HepG2 (cell line): Measurements from ENCODE around the gene SH2D3C. TPM values are rescaled to one million over a fixed set of nuclear protein-coding genes. Genes with fewer than 3 reads are reported as not detected.

Experiments
- ATAC-seq: fragments of 200-7000 bp; cut with Tn5 transposase; 3 replicates; pipeline ENCODE4 v1.9.1; 2020; ENCODE audit warnings: mild to moderate bottlenecking, moderate library complexity
- BruUV-seq: library from RNA; stranded (reverse); fragments of 400-500 nt; replicated peaks from 2 replicates; lab custom pipeline; 2021; lab: Mats Ljungman, UMichigan
- CTCF ChIA-PET: fragments of 300-600 bp; formaldehyde crosslinking; extraction: SDS; loops from one replicate; lab custom pipeline; 2021; ENCODE audit warnings: low total read pairs, inconsistent platforms, low intra/inter-chr PET ratio; lab: Yijun Ruan, JAX
- POLR2A ChIA-PET: fragments of 350-600 bp; sonication (Branson Sonifier 250); formaldehyde crosslinking; loops from one replicate; lab custom pipeline; 2020; ENCODE audit warnings: antibody characterized with exemption, inconsistent platforms; lab: Yijun Ruan, JAX
- DNase-seq: peaks from one replicate; pipeline ENCODE4 v3.0.0-alpha.2; 2015; ENCODE audit warnings: low spot score
- FAIRE-seq: peaks from 3 replicates; lab custom pipeline; 2011; peaks lifted over from hg19 to GRCh38; lab: Jason Lieb, UNC
- H2AFZ ChIP-seq: one replicate; pipeline ENCODE4 v1.6.1; 2011; ENCODE audit warnings: low read length, inconsistent platforms
- H3K27ac ChIP-seq: fragments of 300-600 bp; 3 replicates; pipeline ENCODE4 v1.8.0; 2011; ENCODE audit warnings: mixed run types, mild to moderate bottlenecking, mixed read lengths, low read length, inconsistent platforms; ENCODE audit not compliant: insufficient read depth; ENCODE audit errors: extremely low read length
- H3K27me3 ChIP-seq, 2 experiments: fragments of 200-600 bp in 1 of 2; 2 replicates in 1 of 2; 3 replicates in 1 of 2; pipeline versions ENCODE4 v1.6.0 to v1.8.0; 2011; ENCODE audit warnings: low read length in 2 of 2, mild to moderate bottlenecking in 2 of 2, moderate library complexity in 2 of 2, inconsistent platforms in 1 of 2; ENCODE audit not compliant: insufficient read depth in 2 of 2, control insufficient read depth in 1 of 2
- H3K36me3 ChIP-seq, 2 experiments: fragments of 200-600 bp in 1 of 2; replicated peaks in 1 of 2; 2 replicates in 1 of 2; 3 replicates in 1 of 2; pipeline versions ENCODE4 v1.5.1 to v1.8.0; 2011; ENCODE audit warnings: low read length in 2 of 2, inconsistent platforms in 1 of 2; ENCODE audit not compliant: insufficient read depth in 2 of 2, control insufficient read depth in 1 of 2
- H3K4me1 ChIP-seq: 2 replicates; pipeline ENCODE4 v1.5.1; 2012; ENCODE audit warnings: low read length, inconsistent platforms; ENCODE audit not compliant: insufficient read depth
- H3K4me2 ChIP-seq: 2 replicates; pipeline ENCODE4 v1.6.0; 2011; ENCODE audit warnings: low read depth, low read length, inconsistent platforms
- H3K4me3 ChIP-seq, 3 experiments: fragments of 200-600 bp in 1 of 3; sonication (generic), shearing (Covaris generic) in 1 of 3; replicated peaks in 1 of 3; 2 replicates each; pipeline ENCODE4 v1.5.1; 2011 to 2016; ENCODE audit warnings: low read length in 3 of 3, inconsistent platforms in 2 of 3, low read depth in 2 of 3, mild to moderate bottlenecking in 2 of 3, control low read depth in 1 of 3, mixed read lengths in 1 of 3; ENCODE audit not compliant: insufficient read depth in 1 of 3
- H3K79me2 ChIP-seq: one replicate; pipeline ENCODE4 v1.6.1; 2011; ENCODE audit warnings: low read length, inconsistent platforms; ENCODE audit not compliant: insufficient read depth
- H3K9ac ChIP-seq: 2 replicates; pipeline ENCODE4 v1.6.0; 2011; ENCODE audit warnings: mild to moderate bottlenecking, low read depth, low read length, inconsistent platforms; ENCODE audit not compliant: insufficient read depth
- H3K9me3 ChIP-seq: 2 replicates; pipeline ENCODE4 v1.5.1; 2012; ENCODE audit warnings: mild to moderate bottlenecking, low read length
- H4K20me1 ChIP-seq: 2 replicates; pipeline ENCODE4 v1.6.0; 2011; ENCODE audit warnings: inconsistent platforms, mild to moderate bottlenecking, low read length, moderate library complexity; ENCODE audit not compliant: insufficient read depth
- CEBPB ChIP-seq: IDR thresholded peaks from 2 replicates; pipeline ENCODE4 v1.6.1; 2011; ENCODE audit warnings: low read depth, low read length, improper control_type of control experiment, borderline replicate concordance
- HDAC2 ChIP-seq: sonication (generic); formaldehyde crosslinking; IDR thresholded peaks from 2 replicates; pipeline ENCODE4 v1.4.0; 2020; ENCODE audit warnings: missing genetic modification reagents
- HES4 ChIP-seq: sonication (generic); formaldehyde crosslinking; IDR thresholded peaks from 2 replicates; pipeline ENCODE4 v1.9.0; 2021; ENCODE audit warnings: mild to moderate bottlenecking, missing genetic modification reagents, borderline replicate concordance
- HMGA1 ChIP-seq: sonication (generic); formaldehyde crosslinking; conservative IDR thresholded peaks from 2 replicates; pipeline ENCODE4 v1.4.0; 2020; ENCODE audit warnings: missing genetic modification reagents
- KMT2B ChIP-seq: IDR thresholded peaks from 2 replicates; pipeline ENCODE4 v1.6.1; 2016; ENCODE audit warnings: missing genetic modification reagents, missing compliant biosample characterization
- MTA1 ChIP-seq: sonication (generic); formaldehyde crosslinking; IDR thresholded peaks from 2 replicates; pipeline ENCODE4 v1.4.0; 2020; ENCODE audit warnings: missing genetic modification reagents, mild to moderate bottlenecking, borderline replicate concordance
- NCOA2 ChIP-seq: sonication (generic); formaldehyde crosslinking; IDR thresholded peaks from 2 replicates; pipeline ENCODE4 v1.8.0; 2022; ENCODE audit warnings: inconsistent platforms
- PAWR ChIP-seq: sonication (generic); formaldehyde crosslinking; IDR thresholded peaks from 2 replicates; pipeline ENCODE4 v1.4.0; 2020; ENCODE audit warnings: missing genetic modification reagents, mild to moderate bottlenecking, borderline replicate concordance
- RBM22 ChIP-seq: fragments of 200-400 bp; formaldehyde crosslinking; optimal IDR thresholded peaks from 2 replicates; pipeline ENCODE3; 2017; ENCODE audit warnings: mild to moderate bottlenecking, low read length, moderate library complexity
- RERE ChIP-seq: IDR thresholded peaks from 2 replicates; pipeline ENCODE4 v1.6.1; 2016; ENCODE audit warnings: low read depth, missing genetic modification reagents, missing compliant biosample characterization
- SNAPC2 ChIP-seq: sonication (generic); formaldehyde crosslinking; IDR thresholded peaks from 2 replicates; pipeline ENCODE4 v1.8.1; 2022; ENCODE audit warnings: mild to moderate bottlenecking, missing genetic modification reagents
- SNAPC5 ChIP-seq: sonication (generic); formaldehyde crosslinking; IDR thresholded peaks from 2 replicates; pipeline ENCODE4 v1.8.1; 2023; ENCODE audit warnings: mild to moderate bottlenecking, missing genetic modification reagents, borderline replicate concordance
- THRA ChIP-seq: sonication (generic); formaldehyde crosslinking; IDR thresholded peaks from 2 replicates; pipeline ENCODE4 v1.4.0; 2020; ENCODE audit warnings: missing genetic modification reagents, borderline replicate concordance
- ZNF160 ChIP-seq: sonication (generic); formaldehyde crosslinking; IDR thresholded peaks from 2 replicates; pipeline ENCODE4 v1.8.0; 2022; ENCODE audit warnings: mild to moderate bottlenecking, inconsistent platforms, missing genetic modification reagents
- ZNF282 ChIP-seq: fragments of 450-650 bp; IDR thresholded peaks from 2 replicates; pipeline ENCODE4 v1.6.1; 2018; ENCODE audit not compliant: partially characterized antibody
- ZNF367 ChIP-seq: sonication (generic); formaldehyde crosslinking; IDR thresholded peaks from 2 replicates; pipeline ENCODE4 v1.4.0; 2020; ENCODE audit warnings: missing genetic modification reagents, borderline replicate concordance
- ZNF746 ChIP-seq: sonication (generic); formaldehyde crosslinking; IDR thresholded peaks from 2 replicates; pipeline ENCODE4 v1.8.0; 2022; ENCODE audit warnings: mild to moderate bottlenecking, missing genetic modification reagents
- ZNF75D ChIP-seq: sonication (generic); formaldehyde crosslinking; IDR thresholded peaks from 2 replicates; pipeline ENCODE4 v1.8.1; 2023; ENCODE audit warnings: missing genetic modification reagents, mild to moderate bottlenecking, borderline replicate concordance
- WGBS: methylation state at CpG from one replicate; pipeline ENCODE4 v1.1.6; 2017; ENCODE audit warnings: low lambda C conversion rate; 5-methylcytosine and 5-hydroxymethylcytosine counted together
- in situ Hi-C: cut with HindIII; loops from 2 replicates; pipeline ENCODE4 v1.10.0; 2017; ENCODE audit warnings: low pct_unique_long_range_greater_than_20kb; ENCODE audit not compliant: extremely low pct_ligation_motif_present
- intact Hi-C: fragments of 100-400 bp; cut with micrococcal nuclease; formaldehyde crosslinking; loops from one replicate; pipeline ENCODE4 v1.10.0; 2022; ENCODE audit not compliant: unreplicated experiment
- polyA plus RNA-seq, 8 experiments: library from polyadenylated mRNA; depleted of rRNA in 3 of 8; stranded (reverse) in 7 of 8; unstranded in 1 of 8; fragments of >200 nt; fragmentation: Illumina TruSeq in 4 of 8; extraction: Trizol in 4 of 8; gene quantifications; 2 replicates each; pipeline versions ENCODE4 v1.2.1 to v1.2.3, GENCODE V29; 2011 to 2016; ENCODE audit warnings: low read depth in 4 of 8, missing spikeins in 1 of 8, mixed read lengths in 1 of 8; ENCODE audit not compliant: insufficient read depth in 1 of 8
- total RNA-seq, 5 experiments: library from RNA; depleted of rRNA; stranded (reverse); fragments of >200 nt; fragmentation: Illumina TruSeq; extraction: Trizol; gene quantifications; 2 replicates each; pipeline ENCODE4 v1.2.3, GENCODE V29; 2016; ENCODE audit warnings: low read depth in 1 of 5

SH2D3C gene
- total and polyA plus RNA-seq, 2 of the 13 experiments (the other 11 are each of a cell fraction or from before 2014, with no cell fraction given) = not detected

- TF ChIP-seq SNAPC5 (CRISPR knock-in tag) (no peak), ZNF160 (no peak), RBM22 (no peak), HES4 (CRISPR knock-in tag) (no peak), NCOA2 (CRISPR knock-in tag) (no peak), CEBPB (no peak)
- TF ChIP-seq, all 625 proteins: peak for 0
Observed at GRCh38 chr9:127761061-127761460, 17.4 kb downstream of the SH2D3C start (continued).

- intact Hi-C loops = no loop called here
- Histone ChIP-seq H3K27me3 (peaks cover 0 to 50% of the 10 kb centered on the region in 2 experiments; a peak in 2 of 5 replicates), H3K27ac (no peak overlapping the region), H4K20me1 (no peaks in the 10 kb centered on the region), H3K36me3 (no peaks in the 10 kb centered on the region), H2AFZ (no peak overlapping the region), H3K4me2 (no peak overlapping the region), H3K4me3 (no peak overlapping the region), H3K4me1 (no peaks in the 10 kb centered on the region), H3K79me2 (no peaks in the 10 kb centered on the region), H3K9me3 (no peaks in the 10 kb centered on the region), H3K9ac (no peak overlapping the region)
- BruUV-seq = no TSS peak
- FAIRE-seq (no peak), DNase-seq (no peak), ATAC-seq (no peak)
- WGBS = 4% methylated on average over 5 of the region's 5 CpGs
- in situ Hi-C loops = no loop called here
- ChIA-PET CTCF (no interaction called here), POLR2A (no interaction called here)
- TF ChIP-seq THRA (CRISPR knock-in tag) (no peak), HMGA1 (CRISPR knock-in tag) (no peak), PAWR (CRISPR knock-in tag) (no peak), ZNF746 (CRISPR knock-in tag) (no peak), ZNF75D (CRISPR knock-in tag) (no peak), ZNF367 (no peak), RERE (CRISPR knock-in tag) (no peak), KMT2B (CRISPR knock-in tag) (no peak), MTA1 (no peak), HDAC2 (CRISPR knock-in tag) (no peak), ZNF282 (no peak), SNAPC2 (CRISPR knock-in tag) (no peak)
Observed at GRCh38 chr9:127758843-127759242, 19.6 kb downstream of the SH2D3C start.
